ENCODE measurements around the gene NTRK1.

Gene NTRK1

DNA sequence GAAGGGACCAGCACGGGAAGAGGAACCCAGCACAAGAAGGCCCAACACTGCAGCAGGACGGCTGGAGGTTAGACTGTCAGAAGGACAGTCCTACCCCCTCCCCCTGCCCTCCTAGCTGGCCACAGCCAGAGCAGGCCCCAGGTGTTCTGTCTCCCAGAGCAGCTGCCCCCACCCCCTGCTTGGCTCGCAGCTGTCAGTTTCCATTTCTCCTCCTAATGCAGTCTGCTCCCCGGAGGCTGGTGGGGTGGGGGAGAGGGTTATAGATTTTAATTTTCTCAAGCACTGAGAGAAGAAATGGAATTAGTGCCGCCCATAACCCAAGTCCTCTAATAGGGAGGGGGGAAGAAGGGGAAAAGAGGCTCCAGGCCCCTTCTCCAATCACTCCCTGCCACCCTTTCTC, 19.8 kb downstream of the NTRK1 start:
- DNase-seq (ENCODE audit: low read depth, low spot score) = no peak

- no peak for DNase-seq (ENCODE audit: low read depth, low spot score)
These were observed 20.4 kb downstream of the NTRK1 start for GRCh38 chr1:156881101-156881500.

DNA sequence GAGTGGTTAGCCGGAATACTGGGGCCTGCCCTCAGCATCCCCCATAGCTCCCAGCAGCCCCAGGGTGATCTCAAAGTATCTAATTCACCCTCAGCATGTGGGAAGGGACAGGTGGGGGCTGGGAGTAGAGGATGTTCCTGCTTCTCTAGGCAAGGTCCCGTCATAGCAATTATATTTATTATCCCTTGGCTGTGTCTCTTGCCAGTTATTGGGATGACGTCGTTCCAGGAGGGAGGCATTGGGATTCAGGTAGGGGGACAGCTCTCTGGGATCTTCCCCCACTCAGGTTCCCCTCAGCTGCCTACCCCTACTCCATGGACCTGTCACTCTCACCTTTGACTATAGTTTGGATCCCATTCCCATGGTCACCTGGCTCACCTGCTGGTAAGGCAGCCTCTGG, 21.0 kb downstream of the NTRK1 start:
- DNase-seq (ENCODE audit: low read depth, low spot score) = no peak

- no peak for DNase-seq (ENCODE audit: low read depth, low spot score)
These were observed 21.9 kb downstream of the NTRK1 start for GRCh38 chr1:156882543-156882942.

- DNase-seq (ENCODE audit: low read depth, low spot score) = no peak
These were observed 23.3 kb downstream of the NTRK1 start for GRCh38 chr1:156883919-156884318.

DNA sequence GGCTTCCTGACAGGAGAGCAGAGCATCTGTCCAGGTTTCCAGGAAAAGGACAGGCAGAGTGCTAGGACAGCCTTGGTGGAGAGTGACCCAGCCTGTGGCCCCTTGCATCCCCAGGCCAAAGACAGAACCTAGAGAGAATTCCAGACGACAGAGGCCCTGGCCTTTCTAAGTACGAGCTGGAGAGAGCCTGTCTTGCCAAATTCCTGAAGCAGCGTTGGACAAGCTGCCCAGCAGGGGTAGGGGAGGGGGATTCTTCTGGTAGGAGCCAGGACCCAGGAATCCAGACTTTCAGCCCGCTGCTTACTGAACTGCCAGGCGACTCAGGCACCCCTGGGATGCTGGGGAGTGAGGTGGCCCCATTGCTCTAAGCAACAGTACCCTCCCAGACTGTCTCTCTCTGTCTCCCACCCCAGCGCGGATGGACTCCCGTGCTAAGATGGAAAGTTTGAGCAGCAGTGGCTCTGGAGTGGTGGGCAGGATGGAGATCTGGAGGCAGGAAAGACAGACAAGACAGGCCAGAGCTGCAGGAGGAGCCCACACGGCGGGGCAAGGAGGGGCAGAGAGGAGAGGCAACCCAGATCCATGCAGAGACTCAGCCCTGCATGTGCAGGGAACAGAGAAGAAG, 24.0 kb downstream of the NTRK1 start:
- no peak for DNase-seq (ENCODE audit: low read depth, low spot score)

GRCh38 chr1:156885314-156885713, 24.6 kb downstream of the NTRK1 start:
- no peak for DNase-seq (ENCODE audit: low read depth, low spot score)

DNA sequence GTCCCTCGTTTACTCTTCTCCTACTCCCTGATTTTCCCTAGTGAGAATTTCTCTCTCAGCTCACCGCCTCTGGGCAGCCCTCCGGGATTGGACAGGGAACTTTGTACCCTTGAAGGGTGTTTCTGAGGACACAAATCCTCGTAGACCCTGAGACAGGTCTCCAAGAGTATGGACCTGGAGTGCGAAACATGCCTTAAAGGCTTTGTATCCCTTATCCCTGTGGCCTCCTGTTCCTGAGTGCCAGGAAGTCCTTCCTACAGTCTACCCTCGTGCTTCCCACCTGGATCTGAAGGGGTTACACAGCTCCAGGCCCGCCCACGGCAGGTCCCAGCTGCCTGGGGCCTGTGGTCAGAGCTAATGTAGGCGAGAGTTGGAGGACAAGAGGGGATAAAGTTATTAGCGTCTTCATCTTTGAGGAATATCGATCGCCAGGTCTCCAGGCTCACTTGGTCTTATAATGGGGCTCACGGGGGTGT, 25.3 kb downstream of the NTRK1 start:
- no peak for DNase-seq (ENCODE audit: low read depth, low spot score)

- no peak for DNase-seq (ENCODE audit: low read depth, low spot score)
These were observed 26.1 kb downstream of the NTRK1 start for GRCh38 chr1:156886583-156887281.

DNA sequence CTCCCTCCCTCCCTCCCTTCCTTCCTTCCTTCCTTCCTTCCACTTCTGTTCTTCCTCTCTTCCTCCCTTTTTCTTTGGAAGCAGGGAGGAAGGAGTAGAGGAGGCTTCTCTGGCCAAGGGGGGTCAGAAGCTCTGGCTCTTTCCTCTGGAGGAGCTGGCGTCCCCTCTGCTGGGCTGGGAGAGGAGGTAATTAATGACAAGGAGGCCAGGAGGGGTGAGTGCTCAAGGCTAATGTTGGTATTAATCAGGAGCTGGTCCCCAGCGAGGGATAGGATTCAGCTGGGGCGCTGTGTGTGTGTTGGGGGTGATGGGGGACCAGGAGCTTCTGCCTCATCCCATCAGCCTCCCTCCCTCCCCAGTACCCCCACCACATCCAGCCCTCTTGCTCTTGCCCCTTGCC, 26.7 kb downstream of the NTRK1 start:
- DNase-seq (ENCODE audit: low read depth, low spot score) = no peak

DNA sequence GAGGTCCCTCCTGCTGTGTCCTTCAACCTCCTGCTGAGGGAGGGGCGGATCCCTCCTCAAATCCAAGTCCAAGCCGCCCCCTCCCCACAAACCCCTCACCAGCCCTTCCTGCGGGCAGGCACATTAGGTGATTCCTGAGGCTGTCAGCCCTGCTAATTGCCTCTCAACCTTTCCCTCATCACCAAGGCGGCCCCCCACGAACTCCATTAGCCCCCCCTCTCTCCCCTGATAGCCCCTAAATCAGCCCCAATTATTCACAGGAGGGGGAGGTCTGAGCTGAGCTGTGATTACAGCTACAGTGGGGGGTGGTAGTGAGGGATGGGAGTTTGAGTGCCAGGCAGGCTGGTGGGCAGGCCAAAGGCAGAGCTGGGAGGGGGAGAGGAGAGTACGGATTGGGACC, 27.1 kb downstream of the NTRK1 start:
- no peak for DNase-seq (ENCODE audit: low read depth, low spot score)

- DNase-seq (ENCODE audit: low read depth, low spot score) = no peak
These were observed 29.3 kb downstream of the NTRK1 start for GRCh38 chr1:156889802-156890580.

GRCh38 chr1:156892190-156893047, 31.8 kb downstream of the NTRK1 start:
- peak; percentile 78 for DNase-seq (ENCODE audit: low read depth, low spot score)

DNA sequence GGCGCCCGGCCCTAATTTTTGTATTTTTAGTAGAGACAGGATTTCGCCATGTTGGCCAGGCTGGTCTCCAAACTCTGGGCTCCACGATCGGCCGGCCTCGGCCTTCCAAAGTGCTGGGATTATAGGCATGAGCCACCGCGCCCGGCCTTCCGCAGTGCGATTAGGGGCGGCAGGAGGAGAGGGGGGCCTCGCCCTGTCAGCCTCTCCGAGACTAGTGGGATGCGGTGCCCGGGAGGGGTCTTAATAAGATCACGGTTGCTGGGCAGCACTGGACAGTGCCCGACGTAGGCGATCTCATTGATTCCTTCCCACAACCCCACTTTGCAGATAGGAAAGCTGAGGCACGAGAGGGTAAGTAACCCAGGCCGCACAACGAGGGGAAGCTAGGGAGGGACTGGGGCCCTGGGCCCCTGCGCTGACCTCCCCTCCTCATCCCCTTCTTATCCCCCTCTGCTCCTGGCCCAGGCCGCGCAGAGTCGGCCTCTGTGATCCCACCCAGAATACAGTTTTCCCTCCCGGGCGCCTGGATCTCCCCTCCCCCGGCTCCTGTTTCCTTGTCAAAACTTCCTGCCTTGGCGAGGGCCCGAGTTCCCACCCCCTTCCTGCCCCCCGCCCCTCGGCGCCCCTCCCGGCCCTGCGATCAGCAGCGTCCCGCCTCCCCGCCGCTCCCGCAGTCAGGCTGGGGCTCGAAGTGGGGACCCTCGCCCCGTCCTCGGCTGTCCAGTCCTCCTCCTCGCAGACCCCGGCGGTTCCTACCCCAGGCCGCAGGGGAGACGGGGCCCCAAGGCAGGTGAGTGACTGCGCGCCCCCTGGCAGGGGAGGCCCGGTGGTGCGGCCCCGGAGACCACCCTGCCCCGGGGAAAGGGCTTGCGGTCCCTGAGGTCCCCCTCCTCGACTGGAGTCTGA, 32.6 kb downstream of the NTRK1 start, which contains the start of gene PEAR1:
TSS of gene PEAR1 (plus strand) at position 671 of the 906 bp plus-strand sequence. CDS start 10,209 bp downstream, outside the sequence.
- no peak for DNase-seq (ENCODE audit: low read depth, low spot score)

DNA sequence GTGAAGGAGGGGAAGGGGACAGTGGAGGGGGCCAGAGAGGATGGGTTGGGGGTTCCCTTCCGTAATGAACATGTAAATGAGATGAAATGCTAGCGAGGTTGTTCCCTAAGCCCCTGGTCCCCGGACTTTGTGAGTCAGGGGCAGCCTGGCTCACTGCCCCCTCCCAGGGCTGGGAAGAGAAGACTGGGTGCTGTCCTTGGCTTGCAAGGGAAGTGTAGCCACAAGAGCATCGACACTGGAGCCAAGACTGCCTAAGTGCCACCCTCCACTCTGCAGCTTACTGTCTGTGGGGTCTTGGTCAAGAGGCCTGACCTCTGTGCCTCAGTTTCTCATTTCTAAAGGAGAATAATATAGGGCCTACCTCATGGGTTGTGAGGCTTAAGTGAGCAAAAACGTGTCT, 33.3 kb downstream of the NTRK1 start:
- no peak for DNase-seq (ENCODE audit: low read depth, low spot score)

DNA sequence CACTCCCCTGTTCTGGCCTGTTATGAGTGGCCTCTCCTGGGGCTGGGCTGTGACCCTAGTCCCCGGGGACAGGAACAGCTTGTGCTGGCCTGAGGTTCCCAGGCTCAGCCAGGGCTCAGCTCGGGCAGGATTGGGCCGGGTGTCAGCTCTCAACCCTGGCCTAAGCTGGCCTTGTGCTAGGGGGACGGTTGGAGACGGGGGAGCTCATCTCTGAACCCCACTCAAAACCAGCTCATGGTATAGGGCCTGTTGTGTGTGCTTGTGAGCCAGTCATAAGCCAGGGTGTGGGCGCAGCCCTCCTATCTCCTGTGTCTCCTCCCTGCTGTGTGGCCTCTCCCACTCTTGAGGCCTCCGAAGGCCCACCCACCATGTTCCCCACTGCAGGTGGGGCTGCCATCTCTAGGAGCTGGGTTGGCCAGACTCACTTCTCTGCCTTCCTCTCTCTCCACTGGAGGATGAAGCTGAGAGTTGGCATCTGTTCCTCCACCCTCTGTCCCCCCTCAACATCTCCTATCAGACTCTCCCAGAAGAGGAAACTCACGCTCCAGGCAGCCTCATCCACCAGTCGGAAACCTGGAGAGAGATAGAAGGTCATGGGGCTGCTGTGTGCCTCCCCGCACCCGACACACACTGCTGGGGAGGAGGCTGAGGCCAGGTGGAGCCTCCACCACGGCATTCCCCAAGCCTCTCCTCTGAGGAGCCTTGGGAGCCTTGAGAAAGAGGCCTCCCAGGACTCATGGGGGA, 34.2 kb downstream of the NTRK1 start:
- no peak for DNase-seq (ENCODE audit: low read depth, low spot score)

DNA sequence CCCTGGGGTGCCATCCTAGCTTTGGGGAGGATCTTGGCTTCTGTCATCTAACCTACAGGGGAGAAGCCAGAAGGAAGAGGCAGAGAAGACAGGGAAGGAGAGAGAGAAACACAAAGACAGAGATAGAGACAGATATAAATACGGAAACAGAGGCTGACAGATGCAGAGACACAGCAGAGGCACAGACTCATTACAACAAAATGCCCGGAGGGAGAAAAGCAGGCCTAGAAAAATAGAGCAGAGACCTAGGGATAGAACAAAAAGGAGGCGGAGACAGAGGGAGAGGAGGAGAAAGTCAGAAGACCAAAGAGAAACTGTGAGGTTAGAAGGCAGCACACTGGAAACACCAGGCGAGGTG, 34.8 kb downstream of the NTRK1 start:
- DNase-seq (ENCODE audit: low read depth, low spot score) = no peak

- DNase-seq (ENCODE audit: low read depth, low spot score) = no peak
These were observed 35.3 kb downstream of the NTRK1 start for GRCh38 chr1:156895927-156896326.

- no peak for DNase-seq (ENCODE audit: low read depth, low spot score)
These were observed 35.9 kb downstream of the NTRK1 start for GRCh38 chr1:156896490-156897033.

Measured in activated naive CD8-positive, alpha-beta T cell treated with anti-CD3 and anti-CD28 coated beads, Interleukin-2, amount 50 U/mL, for 16 hours (primary cell).